GM12878 (cell line): ENCODE data around the gene CTSL. TPM values are rescaled to one million over a fixed set of nuclear protein-coding genes. Genes with fewer than 3 reads are reported as not detected.

Experiments used
- ATAC-seq: fragments of 200-7000 bp; cut with Tn5 transposase; 3 replicates; pipeline ENCODE4 v1.9.1; 2020; ENCODE audit warnings: mild to moderate bottlenecking, moderate library complexity
- BruUV-seq: library from RNA; stranded (reverse); fragments of 400-500 nt; replicated peaks from 2 replicates; lab custom pipeline; 2021; lab: Mats Ljungman, UMichigan
- CTCF ChIA-PET: fragments of 300-600 bp; sonication (Branson Sonifier 250); formaldehyde crosslinking; extraction: SDS; loops from one replicate; lab custom pipeline; 2021; ENCODE audit warnings: inconsistent platforms; lab: Yijun Ruan, JAX
- POLR2A ChIA-PET: fragments of 350-600 bp; formaldehyde crosslinking; extraction: SDS; loops from one replicate; lab custom pipeline; 2021; ENCODE audit warnings: inconsistent platforms; lab: Charles Lee
- RAD21 ChIA-PET: fragments of 300-600 bp; sonication (Branson Sonifier 250); formaldehyde crosslinking; loops from one replicate; lab custom pipeline; 2023; ENCODE audit warnings: antibody characterized with exemption; ENCODE audit not compliant: unreplicated experiment; lab: Charles Lee
- SMC1A ChIA-PET: fragments of 300-600 bp; sonication (Branson Sonifier 250); formaldehyde crosslinking; loops from one replicate; lab custom pipeline; 2023; ENCODE audit not compliant: unreplicated experiment, uncharacterized antibody; lab: Charles Lee
- DNase-seq: peaks from one replicate; pipeline ENCODE4 v3.0.0-alpha.2; 2011; ENCODE audit warnings: low read depth, low spot score
- FAIRE-seq: peaks from 3 replicates; lab custom pipeline; 2011; peaks lifted over from hg19 to GRCh38; lab: Jason Lieb, UNC
- H2AFZ ChIP-seq: 2 replicates; pipeline ENCODE4 v1.6.0; 2011; ENCODE audit warnings: low read depth, low read length, control low read depth; ENCODE audit not compliant: control insufficient read depth
- H3K27ac ChIP-seq: 2 replicates; pipeline ENCODE4 v1.5.1; 2011; ENCODE audit warnings: control low read depth; ENCODE audit not compliant: control insufficient read depth, insufficient read depth
- H3K27me3 ChIP-seq, 2 experiments: replicated peaks in 1 of 2; 2 replicates each; pipeline versions ENCODE4 v1.6.0 to v1.6.1; 2011; ENCODE audit warnings: low read length in 1 of 2; ENCODE audit not compliant: control insufficient read depth in 2 of 2, insufficient read depth in 2 of 2
- H3K36me3 ChIP-seq, 2 experiments: 2 replicates each; pipeline ENCODE4 v1.5.1; 2011; ENCODE audit warnings: low read length in 1 of 2; ENCODE audit not compliant: control insufficient read depth in 2 of 2, insufficient read depth in 2 of 2
- H3K4me1 ChIP-seq: 2 replicates; pipeline ENCODE4 v1.6.1; 2011; ENCODE audit warnings: mild to moderate bottlenecking, low read length, moderate library complexity, mixed read lengths; ENCODE audit not compliant: control insufficient read depth, insufficient read depth
- H3K4me2 ChIP-seq: 2 replicates; pipeline ENCODE4 v1.6.0; 2011; ENCODE audit warnings: control low read depth; ENCODE audit not compliant: control insufficient read depth, insufficient read depth
- H3K4me3 ChIP-seq: fragments of 200-600 bp; sonication (generic); 2 replicates; pipeline ENCODE4 v1.5.1; 2016
- H3K79me2 ChIP-seq: 2 replicates; pipeline ENCODE4 v1.6.0; 2011; ENCODE audit warnings: low read length; ENCODE audit not compliant: control insufficient read depth, insufficient read depth
- H3K9ac ChIP-seq: 2 replicates; pipeline ENCODE4 v1.8.0; 2011; ENCODE audit warnings: low read length, control low read depth, mixed read lengths; ENCODE audit not compliant: control insufficient read depth, insufficient read depth
- H3K9me3 ChIP-seq: replicated peaks from 3 replicates; pipeline ENCODE4 v1.5.1; 2011; ENCODE audit warnings: mild to moderate bottlenecking, low read length; ENCODE audit not compliant: control insufficient read depth, insufficient read depth
- H4K20me1 ChIP-seq: 2 replicates; pipeline ENCODE4 v1.6.0; 2011; ENCODE audit not compliant: control insufficient read depth, insufficient read depth
- BACH1 ChIP-seq: fragments of 450-650 bp; IDR thresholded peaks from 2 replicates; pipeline ENCODE4 v1.6.1; 2017; ENCODE audit warnings: mild to moderate bottlenecking, borderline replicate concordance
- BCLAF1 ChIP-seq: fragments of 450-650 bp; IDR thresholded peaks from 2 replicates; pipeline ENCODE4 v1.6.1; 2017; ENCODE audit warnings: antibody characterized with exemption, mild to moderate bottlenecking, moderate library complexity
- CBX5 ChIP-seq: sonication (generic); IDR thresholded peaks from 2 replicates; pipeline ENCODE4 v1.6.1; 2016; ENCODE audit warnings: low read depth, moderate library complexity, mild to moderate bottlenecking, inconsistent platforms
- CREM ChIP-seq: IDR thresholded peaks from 2 replicates; pipeline ENCODE4 v1.6.1; 2014; ENCODE audit warnings: antibody characterized with exemption, low read depth
- EP300 ChIP-seq, 2 experiments: fragments of 150-350 bp in 1 of 2; IDR thresholded peaks; 2 replicates each; pipeline ENCODE4 v1.6.1; 2011 to 2012; ENCODE audit warnings: low read depth in 2 of 2, low read length in 2 of 2, borderline replicate concordance in 1 of 2, improper control_type of control experiment in 1 of 2, inconsistent platforms in 1 of 2; ENCODE audit not compliant: control insufficient read depth in 1 of 2
- ETV6 ChIP-seq, 2 experiments: fragments of 450-650 bp in 1 of 2; IDR thresholded peaks in 1 of 2; conservative IDR thresholded peaks in 1 of 2; 2 replicates each; pipeline ENCODE4 v1.6.1; 2014; ENCODE audit warnings: antibody characterized with exemption in 1 of 2, borderline replicate concordance in 1 of 2, low read depth in 1 of 2, mild to moderate bottlenecking in 1 of 2, moderate library complexity in 1 of 2
- IKZF2 ChIP-seq, 2 experiments: fragments of 450-650 bp; IDR thresholded peaks; 2 replicates each; pipeline ENCODE4 v1.6.1; 2017; ENCODE audit warnings: mild to moderate bottlenecking in 2 of 2, moderate library complexity in 2 of 2
- MEF2A ChIP-seq: IDR thresholded peaks from 2 replicates; pipeline ENCODE4 v1.6.1; 2011; ENCODE audit warnings: low read depth, mild to moderate bottlenecking, low read length, moderate library complexity; ENCODE audit not compliant: insufficient read depth
- MXI1 ChIP-seq: fragments of 150-350 bp; IDR thresholded peaks from 2 replicates; pipeline ENCODE4 v1.6.1; 2011; ENCODE audit warnings: low read depth, mild to moderate bottlenecking, inconsistent platforms, low read length, improper control_type of control experiment
- MYC ChIP-seq: IDR thresholded peaks from 2 replicates; pipeline ENCODE4 v1.6.1; 2011; ENCODE audit warnings: mild to moderate bottlenecking, low read length, moderate library complexity, inconsistent platforms; ENCODE audit not compliant: insufficient read depth, insufficient replicate concordance, insufficient read length, severe bottlenecking
- PAX8 ChIP-seq: fragments of 450-650 bp; IDR thresholded peaks from 2 replicates; pipeline ENCODE4 v1.6.1; 2017; ENCODE audit warnings: mild to moderate bottlenecking, moderate library complexity
- PBX3 ChIP-seq: IDR thresholded peaks from 2 replicates; pipeline ENCODE4 v1.6.1; 2011; ENCODE audit warnings: mild to moderate bottlenecking, low read depth, low read length, moderate library complexity; ENCODE audit not compliant: insufficient replicate concordance
- RCOR1 ChIP-seq: conservative IDR thresholded peaks from 2 replicates; pipeline ENCODE4 v1.6.1; 2012; ENCODE audit warnings: low read depth, low read length, improper control_type of control experiment
- RELA ChIP-seq: fragments of 450-650 bp; IDR thresholded peaks from 2 replicates; pipeline ENCODE4 v1.8.0; 2014; ENCODE audit warnings: borderline replicate concordance; ENCODE audit not compliant: partially characterized antibody
- TAF1 ChIP-seq: IDR thresholded peaks from 2 replicates; pipeline ENCODE4 v1.6.1; 2011; ENCODE audit warnings: mild to moderate bottlenecking, low read depth, low read length, borderline replicate concordance
- ZNF207 ChIP-seq: fragments of 450-650 bp; IDR thresholded peaks from 2 replicates; pipeline ENCODE4 v1.6.1; 2014; ENCODE audit warnings: antibody characterized with exemption, mild to moderate bottlenecking, borderline replicate concordance
- ZZZ3 ChIP-seq: IDR thresholded peaks from 2 replicates; pipeline ENCODE4 v1.6.1; 2011; ENCODE audit warnings: low read depth; ENCODE audit not compliant: control insufficient read depth, insufficient read length
- WGBS: methylation state at CpG from one replicate; pipeline ENCODE4 v1.1.6; 2016; ENCODE audit warnings: low lambda C conversion rate; ENCODE audit not compliant: insufficient replicate concordance, insufficient coverage; ENCODE audit errors: missing lambda C conversion rate; 5-methylcytosine and 5-hydroxymethylcytosine counted together
- in situ Hi-C: fragments of 300-500 bp; cut with MboI; formaldehyde crosslinking; loops from 9 replicates; pipeline ENCODE4 v1.14.3; 2018; ENCODE audit warnings: mixed read lengths
- intact Hi-C: fragments of 100-400 bp; cut with micrococcal nuclease; formaldehyde crosslinking; loops from one replicate; pipeline ENCODE4 v1.14.2; 2022; ENCODE audit not compliant: unreplicated experiment
- polyA plus RNA-seq, 11 experiments: library from polyadenylated mRNA; depleted of rRNA in 4 of 11; unstranded in 6 of 11; stranded (reverse) in 5 of 11; fragments of >200 nt; fragmentation: Nextera tagmentation in 4 of 11; fragmentation: Illumina TruSeq in 1 of 11; extraction: Ambion mirVana in 4 of 11; extraction: Trizol in 1 of 11; gene quantifications; 1 replicate in 1 of 11; 2 replicates in 10 of 11; pipeline versions ENCODE4 v1.2.1 to v1.2.3, GENCODE V29; 2011 to 2016; ENCODE audit warnings: inconsistent platforms in 2 of 11, missing spikeins in 2 of 11, low read depth in 1 of 11
- total RNA-seq, 4 experiments: library from RNA; depleted of rRNA in 3 of 4; stranded (reverse); fragments of >200 nt in 3 of 4; fragmentation: Illumina TruSeq in 1 of 4; extraction: Trizol in 1 of 4; gene quantifications; 2 replicates each; pipeline versions ENCODE4 v1.2.1 to v1.2.3, GENCODE V29; 2013 to 2021
- TF ChIP-seq, protein P1 (sequence below): IDR thresholded peaks from 2 replicates; pipeline ENCODE4 v1.6.1; 2011; ENCODE audit warnings: borderline replicate concordance, low read depth, mild to moderate bottlenecking, moderate library complexity, low read length; ENCODE audit not compliant: insufficient read depth, poor library complexity, severe bottlenecking

CTSL gene
- total and polyA plus RNA-seq, 10 of the 15 experiments (the other 5 are each of a cell fraction or from before 2014, with no cell fraction given), result 0.24 to 0.72 TPM; not detected in 8

- TF ChIP-seq ETV6 (conservative IDR thresholded peaks at IDR 0.05 in 1 of 2, IDR thresholded peaks at IDR 0.05 in 1 of 2; ENCODE audit: borderline replicate concordance in 1 of 2, low read depth in 1 of 2), result no peak
- TF ChIP-seq, protein P1, sequence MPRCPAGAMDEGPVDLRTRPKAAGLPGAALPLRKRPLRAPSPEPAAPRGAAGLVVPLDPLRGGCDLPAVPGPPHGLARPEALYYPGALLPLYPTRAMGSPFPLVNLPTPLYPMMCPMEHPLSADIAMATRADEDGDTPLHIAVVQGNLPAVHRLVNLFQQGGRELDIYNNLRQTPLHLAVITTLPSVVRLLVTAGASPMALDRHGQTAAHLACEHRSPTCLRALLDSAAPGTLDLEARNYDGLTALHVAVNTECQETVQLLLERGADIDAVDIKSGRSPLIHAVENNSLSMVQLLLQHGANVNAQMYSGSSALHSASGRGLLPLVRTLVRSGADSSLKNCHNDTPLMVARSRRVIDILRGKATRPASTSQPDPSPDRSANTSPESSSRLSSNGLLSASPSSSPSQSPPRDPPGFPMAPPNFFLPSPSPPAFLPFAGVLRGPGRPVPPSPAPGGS, result no peak
- TF ChIP-seq PAX8, result no peak
- no peak for TF ChIP-seq PBX3
Measured at GRCh38 chr9:87765521-87765920, 39.6 kb downstream of the CTSL start (continued).

- whole genome bisulfite sequencing, result 20% methylated on average over 1 of the region's 1 CpG
- no peak overlapping the region for H3K4me3 ChIP-seq
- ChIA-PET RAD21 (no interaction called here), POLR2A (no interaction called here), SMC1A (interaction anchor here (0.6 kb wide), 1 partner anchor 812 kb away, joined by 3 read pairs; no protein-coding TSS in a partner anchor), CTCF (no interaction called here)
- no peaks in the 10 kb centered on the region for H3K79me2 ChIP-seq
- DNase-seq (no peak), FAIRE-seq (no peak), ATAC-seq (no peak)
- no peak overlapping the region for H3K9ac ChIP-seq
- no peaks in the 10 kb centered on the region for H3K36me3 ChIP-seq
- intact Hi-C loops (no loop called here), in situ Hi-C loops (no loop called here)
- H4K20me1 ChIP-seq, result no peaks in the 10 kb centered on the region
- H3K4me2 ChIP-seq, result no peak overlapping the region
- no peaks in the 10 kb centered on the region for H3K27me3 ChIP-seq
- no TSS peak for BruUV-seq
- no peak overlapping the region for H2AFZ ChIP-seq
- H3K4me1 ChIP-seq, result no peaks in the 10 kb centered on the region
- no peaks in the 10 kb centered on the region for H3K9me3 ChIP-seq
- H3K27ac ChIP-seq, result no peak overlapping the region
- TF ChIP-seq CREM (no peak), BACH1 (no peak), MXI1 (no peak), EP300 (IDR thresholded peaks at IDR 0.05; ENCODE audit: borderline replicate concordance in 1 of 2, control insufficient read depth in 1 of 2, low read depth in 2 of 2, low read length in 2 of 2) (no peak), BCLAF1 (no peak), MEF2A (no peak), RELA (no peak), ZZZ3 (no peak), CBX5 (no peak), TAF1 (no peak), RCOR1 (no peak), IKZF2 (IDR thresholded peaks at IDR 0.05) (no peak), MYC (no peak), ZNF207 (no peak)
Measured at GRCh38 chr9:87766697-87767096, 40.8 kb downstream of the CTSL start.
